Bone marrow (tissue), 2 donors: Measurements from ENCODE around the gene FHAD1.
"Not testable (repeated sequence)": the region's sequence is repeated elsewhere in the genome, so short reads cannot be mapped to it uniquely, and the experiment has no call there.

ENCODE experiments used
- DNase-seq, 2 donors: peaks; one replicate each; lab custom pipeline; 2025; lab: John Stamatoyannopoulos, UW

The FHAD1 gene

GRCh38 chr1:15418806-15419515 lies 171.9 kb downstream of the FHAD1 start:
- DNase-seq, result no peak

GRCh38 chr1:15420853-15421465 lies 173.9 kb downstream of the FHAD1 start:
- no peak for DNase-seq

GRCh38 chr1:15422871-15423270 lies 175.8 kb downstream of the FHAD1 start:
- no peak for DNase-seq

GRCh38 chr1:15423355-15424077 lies 176.5 kb downstream of the FHAD1 start:
- DNase-seq, result no peak

GRCh38 chr1:15424146-15424667 lies 177.2 kb downstream of the FHAD1 start:
- no peak for DNase-seq

GRCh38 chr1:15424981-15425380 lies 178.0 kb downstream of the FHAD1 start:
- DNase-seq, result no peak

GRCh38 chr1:15425521-15425920 lies 178.5 kb downstream of the FHAD1 start:
- DNase-seq, result no peak

- DNase-seq, result no peak
Measured at GRCh38 chr1:15425958-15426357, 178.9 kb downstream of the FHAD1 start.

- no peak for DNase-seq
Measured at GRCh38 chr1:15426492-15427279, 179.7 kb downstream of the FHAD1 start.

GRCh38 chr1:15427280-15427666 lies 180.2 kb downstream of the FHAD1 start:
- DNase-seq, result no peak

- not testable (repeated sequence) for DNase-seq
Measured at GRCh38 chr1:15428252-15428651, 181.2 kb downstream of the FHAD1 start.

- no peak for DNase-seq
Measured at GRCh38 chr1:15428815-15429435, 181.9 kb downstream of the FHAD1 start.

- peak in 1 of 2 donors; percentile 31 for DNase-seq
Measured at GRCh38 chr1:15429701-15430149, 182.7 kb downstream of the FHAD1 start.

- peak; percentile 7 to 39 for DNase-seq
Measured at GRCh38 chr1:15430787-15431570, 184.0 kb downstream of the FHAD1 start.

- DNase-seq, result no peak
Measured at GRCh38 chr1:15431571-15431948, 184.5 kb downstream of the FHAD1 start.

- DNase-seq, result no peak
Measured at GRCh38 chr1:15432324-15432723, 185.3 kb downstream of the FHAD1 start.

- DNase-seq, result no peak
Measured at GRCh38 chr1:15433471-15433870, 186.4 kb downstream of the FHAD1 start.

GRCh38 chr1:15434739-15435138 lies 187.7 kb downstream of the FHAD1 start:
- not testable (repeated sequence) for DNase-seq

- no peak for DNase-seq
Measured at GRCh38 chr1:15435239-15436077, 188.4 kb downstream of the FHAD1 start.
